ENCODE results near the gene LOXL3. TPM values are rescaled to one million over a fixed set of nuclear protein-coding genes. Genes with fewer than 3 reads are reported as not detected.

LOXL3 gene
- polyA plus RNA-seq, 1 donor from 2014 or later: 20.1 TPM

GRCh38 chr2:74511104-74511989, 42.4 kb downstream of the LOXL3 start:
- Histone ChIP-seq H3K4me3 (ENCODE audit: low read length) (no peak overlapping the region), H4K20me1 (ENCODE audit: insufficient read depth) (no peaks in the 10 kb centered on the region), H3K36me3 (ENCODE audit: insufficient read depth, low read length) (no peaks in the 10 kb centered on the region), H3K27me3 (ENCODE audit: insufficient read depth, low read depth, low read length) (peaks cover 79% of the 10 kb centered on the region), H3K9me3 (ENCODE audit: low read length) (no peaks in the 10 kb centered on the region), H3K27ac (ENCODE audit: low read length) (no peak overlapping the region), H2AFZ (ENCODE audit: low read depth, low read length) (no peak overlapping the region), H3K9ac (ENCODE audit: low read length) (no peak overlapping the region), H3K4me2 (ENCODE audit: low read length) (no peak overlapping the region), H3F3A (ENCODE audit: insufficient read depth, low read length, poor library complexity, severe bottlenecking) (peaks cover 3% of the 10 kb centered on the region), H3K79me2 (replicated peaks; ENCODE audit: insufficient read depth, low read length) (peaks cover 6% of the 10 kb centered on the region), H3K9me2 (ENCODE audit: insufficient read depth, low read length) (no peaks in the 10 kb centered on the region)
- TF ChIP-seq RAD21 (conservative IDR thresholded peaks at IDR 0.05): no peak
- no peak for TF ChIP-seq REST (IDR thresholded peaks at IDR 0.05; ENCODE audit: borderline replicate concordance)

GRCh38 chr2:74510272-74510671, 43.5 kb downstream of the LOXL3 start:
- Histone ChIP-seq H3K9ac (ENCODE audit: low read length) (no peak overlapping the region), H3K27ac (ENCODE audit: low read length) (no peak overlapping the region), H3K4me2 (ENCODE audit: low read length) (no peak overlapping the region), H4K20me1 (ENCODE audit: insufficient read depth) (no peaks in the 10 kb centered on the region), H3K9me3 (ENCODE audit: low read length) (no peaks in the 10 kb centered on the region), H3K36me3 (ENCODE audit: insufficient read depth, low read length) (peaks cover 6% of the 10 kb centered on the region), H3K27me3 (ENCODE audit: insufficient read depth, low read depth, low read length) (peaks cover 75% of the 10 kb centered on the region), H3K79me2 (replicated peaks; ENCODE audit: insufficient read depth, low read length) (peaks cover 6% of the 10 kb centered on the region), H3K9me2 (ENCODE audit: insufficient read depth, low read length) (no peaks in the 10 kb centered on the region), H3K4me3 (ENCODE audit: low read length) (no peak overlapping the region), H2AFZ (ENCODE audit: low read depth, low read length) (no peak overlapping the region), H3F3A (ENCODE audit: insufficient read depth, low read length, poor library complexity, severe bottlenecking) (peaks cover 3% of the 10 kb centered on the region)
- TF ChIP-seq MXI1 (conservative IDR thresholded peaks at IDR 0.05; ENCODE audit: poor library complexity, severe bottlenecking) (no peak), POLR2AphosphoS5 (IDR thresholded peaks at IDR 0.05) (no peak), RAD21 (conservative IDR thresholded peaks at IDR 0.05) (no peak), TAF1 (IDR thresholded peaks at IDR 0.05; ENCODE audit: low read depth) (no peak), SMC3 (conservative IDR thresholded peaks at IDR 0.05; ENCODE audit: poor library complexity) (no peak), EZH2 (IDR thresholded peaks at IDR 0.05; ENCODE audit: borderline replicate concordance, insufficient read depth, low read length, poor library complexity, severe bottlenecking) (no peak), EP300 (conservative IDR thresholded peaks at IDR 0.05; ENCODE audit: poor library complexity, severe bottlenecking) (no peak), CTCF (IDR thresholded peaks at IDR 0.05; ENCODE audit: poor library complexity, severe bottlenecking) (no peak), REST (IDR thresholded peaks at IDR 0.05; ENCODE audit: borderline replicate concordance) (no peak)
